ENCODE data around the gene WDR18.

- TF ChIP-seq CTCF (IDR thresholded peaks at IDR 0.05) (no peak), POLR2A (IDR thresholded peaks at IDR 0.05) (no peak)
Observed at GRCh38 chr19:1003283-1003682, 19.1 kb downstream of the WDR18 start.

All from thyroid gland (tissue), 4 donors.